ENCODE data around the gene FTCDNL1. TPM values are rescaled to one million over a fixed set of nuclear protein-coding genes. Genes with fewer than 3 reads are reported as not detected.

The FTCDNL1 gene
- total RNA-seq, 1 experiment from 2014 or later, result 2.0 TPM

DNA sequence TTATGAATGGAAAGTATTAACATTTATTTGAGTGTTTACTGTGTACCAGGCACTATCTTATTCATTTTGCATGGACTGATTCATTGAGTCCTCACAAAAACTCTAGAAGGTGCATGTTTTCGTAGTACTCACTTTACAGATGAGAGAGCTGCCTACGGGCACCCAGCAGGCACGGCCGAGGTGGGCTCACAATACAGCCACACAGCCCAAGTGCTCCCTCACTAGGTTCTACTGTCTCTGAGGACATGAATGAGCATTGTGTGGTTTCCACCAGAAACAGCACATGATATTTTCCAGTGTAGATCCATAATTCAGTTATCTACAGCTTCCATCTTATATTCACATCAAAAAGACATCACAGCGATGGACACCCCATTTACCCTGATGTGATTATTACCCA is 101.4 kb downstream of the FTCDNL1 start:
- Histone ChIP-seq H3K27me3 (ENCODE audit: insufficient read depth, low read length) (no peaks in the 10 kb centered on the region), H3K9me3 (ENCODE audit: control insufficient read depth, low read depth, low read length) (peaks cover 9% of the 10 kb centered on the region), H3K23me2 (ENCODE audit: insufficient read length, low read depth, low read length, poor library complexity, severe bottlenecking) (no peaks in the 10 kb centered on the region), H3K56ac (ENCODE audit: insufficient read length, low read depth, low read length) (no peak overlapping the region), H4K20me1 (ENCODE audit: control insufficient read depth, insufficient read depth, insufficient read length) (no peaks in the 10 kb centered on the region), H4K91ac (ENCODE audit: insufficient read length, low read depth, low read length) (no peak overlapping the region), H3K18ac (ENCODE audit: insufficient read length, low read depth, low read length) (no peak overlapping the region), H3T11ph (ENCODE audit: low read length) (no peak overlapping the region), H2AFZ (ENCODE audit: low read length) (no peak overlapping the region), H3K4me1 (ENCODE audit: insufficient read depth, low read length) (peaks cover 5% of the 10 kb centered on the region; the same call in 1 of the 2 replicates), H4K8ac (replicated peaks; ENCODE audit: insufficient read length, low read depth, low read length) (no peak overlapping the region), H2BK15ac (ENCODE audit: low read depth, low read length) (no peak overlapping the region), H4K5ac (ENCODE audit: insufficient read length, low read depth, low read length) (no peak overlapping the region), H3K23ac (ENCODE audit: insufficient read length, low read depth, low read length) (no peak overlapping the region), H3K9ac (ENCODE audit: extremely low read depth, insufficient read length, low read length) (no peak overlapping the region), H3K4me2 (ENCODE audit: insufficient read depth, insufficient read length, low read length) (no peak overlapping the region), H2BK20ac (ENCODE audit: low read depth, low read length, poor library complexity, severe bottlenecking) (no peak overlapping the region), H2AK5ac (ENCODE audit: insufficient read length, low read length) (no peak overlapping the region), H2BK12ac (ENCODE audit: insufficient read length, low read depth, low read length) (no peak overlapping the region), H3K4ac (ENCODE audit: low read depth, low read length) (no peak overlapping the region), H3K79me1 (ENCODE audit: insufficient read depth, low read depth, low read length, poor library complexity, severe bottlenecking) (no peaks in the 10 kb centered on the region), H2BK5ac (ENCODE audit: insufficient read length, low read length) (no peak overlapping the region), H3K27ac (ENCODE audit: insufficient read length, low read depth, low read length) (no peak overlapping the region), H3K14ac (ENCODE audit: insufficient read depth, low read length) (no peak overlapping the region), H3K79me2 (ENCODE audit: insufficient read depth, low read length) (no peaks in the 10 kb centered on the region), H2BK120ac (ENCODE audit: low read depth, low read length, poor library complexity, severe bottlenecking) (no peak overlapping the region)
- H3K36me3 Mint-ChIP-seq (ENCODE audit: insufficient read depth in 1 of 3, low read depth in 3 of 3), result peaks cover 0 to 12% (median 8%) of the 10 kb centered on the region in 3 experiments; a peak in 5 of 7 replicates
- no peaks in the 10 kb centered on the region for H3K27me3 Mint-ChIP-seq (ENCODE audit: low read depth)
- peaks cover 26 to 30% of the 10 kb centered on the region in 2 experiments for H3K4me1 Mint-ChIP-seq
- TF ChIP-seq, protein P1, sequence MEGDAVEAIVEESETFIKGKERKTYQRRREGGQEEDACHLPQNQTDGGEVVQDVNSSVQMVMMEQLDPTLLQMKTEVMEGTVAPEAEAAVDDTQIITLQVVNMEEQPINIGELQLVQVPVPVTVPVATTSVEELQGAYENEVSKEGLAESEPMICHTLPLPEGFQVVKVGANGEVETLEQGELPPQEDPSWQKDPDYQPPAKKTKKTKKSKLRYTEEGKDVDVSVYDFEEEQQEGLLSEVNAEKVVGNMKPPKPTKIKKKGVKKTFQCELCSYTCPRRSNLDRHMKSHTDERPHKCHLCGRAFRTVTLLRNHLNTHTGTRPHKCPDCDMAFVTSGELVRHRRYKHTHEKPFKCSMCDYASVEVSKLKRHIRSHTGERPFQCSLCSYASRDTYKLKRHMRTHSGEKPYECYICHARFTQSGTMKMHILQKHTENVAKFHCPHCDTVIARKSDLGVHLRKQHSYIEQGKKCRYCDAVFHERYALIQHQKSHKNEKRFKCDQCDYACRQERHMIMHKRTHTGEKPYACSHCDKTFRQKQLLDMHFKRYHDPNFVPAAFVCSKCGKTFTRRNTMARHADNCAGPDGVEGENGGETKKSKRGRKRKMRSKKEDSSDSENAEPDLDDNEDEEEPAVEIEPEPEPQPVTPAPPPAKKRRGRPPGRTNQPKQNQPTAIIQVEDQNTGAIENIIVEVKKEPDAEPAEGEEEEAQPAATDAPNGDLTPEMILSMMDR (conservative IDR thresholded peaks at IDR 0.05), result no peak
- no CpG with 5 or more reads among the region's 5 CpGs for WGBS (ENCODE audit: extremely low coverage, insufficient read length, low lambda C conversion rate)
- H3K9me3 Mint-ChIP-seq, result peaks cover 11% of the 10 kb centered on the region in 2 experiments
- H3K27ac Mint-ChIP-seq, result no peak overlapping the region
- DNase-seq, result no peak
- H3K4me3 Mint-ChIP-seq, result no peak overlapping the region

All from H9 (cell line).